Central memory CD8-positive, alpha-beta T cell (primary cell): ENCODE measurements around the gene CFAP45.
A peak's percentile ranks its signal among the peaks of the same experiment; 100 is the strongest.

Source experiments
- ATAC-seq: fragments of 150-1000 bp; cut with Tn5 transposase; replicated peaks from 2 replicates; pipeline ENCODE4 v1.10.0; 2022; ENCODE audit warnings: mild to moderate bottlenecking, moderate FRiP score, moderate number of reproducible peaks; ENCODE audit not compliant: poor library complexity, severe bottlenecking; ENCODE audit errors: extremely low read depth
- DNase-seq, 2 donors: peaks; one replicate each; pipeline ENCODE4 v3.0.0; 2021; ENCODE audit warnings: low spot score in 2 of 2
- H3K27ac Mint-ChIP-seq: one replicate; pipeline ENCODE4 v1.8.0; 2022; ENCODE audit warnings: low read depth, mild to moderate bottlenecking, moderate library complexity, mixed read lengths
- H3K27me3 Mint-ChIP-seq: one replicate; pipeline ENCODE4 v1.8.0; 2022; ENCODE audit warnings: mixed read lengths
- H3K36me3 Mint-ChIP-seq: one replicate; pipeline ENCODE4 v1.8.0; 2022; ENCODE audit warnings: mild to moderate bottlenecking, moderate library complexity, mixed read lengths; ENCODE audit not compliant: insufficient read depth
- H3K4me1 Mint-ChIP-seq: one replicate; pipeline ENCODE4 v1.8.0; 2022; ENCODE audit warnings: mixed read lengths
- H3K4me3 Mint-ChIP-seq: one replicate; pipeline ENCODE4 v1.8.0; 2022; ENCODE audit warnings: mild to moderate bottlenecking, moderate library complexity, mixed read lengths
- H3K9me3 Mint-ChIP-seq: one replicate; pipeline ENCODE4 v1.8.0; 2022; ENCODE audit warnings: mixed read lengths

CFAP45 gene

DNA sequence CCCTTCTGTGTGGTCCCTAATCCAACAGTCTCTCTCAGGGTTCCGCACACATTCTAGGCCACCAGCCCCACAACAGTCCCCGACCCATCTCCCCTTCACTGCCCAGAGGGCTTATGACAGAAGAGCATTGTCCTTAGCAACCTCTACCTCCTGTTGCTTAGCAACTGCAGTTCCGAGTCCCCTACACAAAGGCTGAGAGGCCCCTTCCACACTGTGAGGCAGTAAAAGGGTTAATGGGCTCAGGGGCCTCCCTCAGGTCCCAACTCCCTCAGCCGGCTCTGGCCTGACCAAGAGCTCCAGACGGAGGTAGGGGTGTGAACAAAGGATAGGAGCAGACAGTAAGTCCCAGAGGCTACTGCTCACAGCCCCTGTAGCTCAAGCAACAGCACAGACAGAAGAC, 41.2 kb upstream of the CFAP45 start:
- Mint-ChIP-seq H3K4me3 (no peak overlapping the region), H3K27me3 (peaks cover 50% of the 10 kb centered on the region), H3K9me3 (no peaks in the 10 kb centered on the region), H3K36me3 (peaks cover 2% of the 10 kb centered on the region), H3K27ac (no peak overlapping the region), H3K4me1 (peaks cover 16% of the 10 kb centered on the region)
- ATAC-seq, result no peak
- DNase-seq, result no peak

DNA sequence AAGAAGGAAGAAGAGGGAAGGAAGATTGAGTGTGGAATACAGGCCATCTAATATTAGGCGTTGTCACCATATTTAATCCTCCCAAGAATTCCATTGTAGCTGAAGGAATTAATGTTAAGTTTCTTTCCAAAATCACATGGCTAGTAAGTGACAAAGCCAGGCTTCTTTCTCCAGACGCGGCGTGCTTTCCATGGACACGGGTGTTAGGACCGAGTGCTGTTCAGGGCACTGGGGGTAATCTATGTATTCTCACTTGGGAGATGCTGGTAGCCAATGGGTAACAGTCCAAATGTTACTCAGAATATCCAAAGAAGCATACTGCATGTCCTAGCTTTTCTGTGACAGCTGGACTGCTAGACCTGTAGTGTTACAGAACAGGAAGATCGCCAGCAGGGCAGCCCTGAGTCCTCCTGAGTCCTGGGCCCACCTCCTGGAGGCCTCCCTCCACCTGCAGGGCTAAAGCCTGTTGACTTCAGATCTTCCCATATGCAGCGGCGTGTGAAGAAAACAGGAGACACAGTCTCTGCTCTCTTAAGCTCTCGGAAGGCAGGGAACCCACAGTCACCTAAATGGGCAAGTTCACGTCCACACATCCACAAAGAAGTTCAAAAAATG, 40.1 kb upstream of the CFAP45 start:
- H3K9me3 Mint-ChIP-seq, result no peaks in the 10 kb centered on the region
- DNase-seq (no peak), ATAC-seq (no peak)
- H3K4me1 Mint-ChIP-seq, result peaks cover 12% of the 10 kb centered on the region
- no peak overlapping the region for H3K4me3 Mint-ChIP-seq
- H3K27ac Mint-ChIP-seq, result no peak overlapping the region
- peaks cover 50% of the 10 kb centered on the region for H3K27me3 Mint-ChIP-seq
- H3K36me3 Mint-ChIP-seq, result peaks cover 2% of the 10 kb centered on the region

- peaks cover 7% of the 10 kb centered on the region for H3K4me1 Mint-ChIP-seq
- no peak for ATAC-seq
- no peak for DNase-seq
- H3K9me3 Mint-ChIP-seq, result no peaks in the 10 kb centered on the region
- H3K36me3 Mint-ChIP-seq, result peaks cover 2% of the 10 kb centered on the region
- H3K27me3 Mint-ChIP-seq, result peaks cover 45% of the 10 kb centered on the region
- no peak overlapping the region for H3K4me3 Mint-ChIP-seq
- H3K27ac Mint-ChIP-seq, result no peak overlapping the region
Observed at GRCh38 chr1:159939678-159940002, 39.7 kb upstream of the CFAP45 start.

DNA sequence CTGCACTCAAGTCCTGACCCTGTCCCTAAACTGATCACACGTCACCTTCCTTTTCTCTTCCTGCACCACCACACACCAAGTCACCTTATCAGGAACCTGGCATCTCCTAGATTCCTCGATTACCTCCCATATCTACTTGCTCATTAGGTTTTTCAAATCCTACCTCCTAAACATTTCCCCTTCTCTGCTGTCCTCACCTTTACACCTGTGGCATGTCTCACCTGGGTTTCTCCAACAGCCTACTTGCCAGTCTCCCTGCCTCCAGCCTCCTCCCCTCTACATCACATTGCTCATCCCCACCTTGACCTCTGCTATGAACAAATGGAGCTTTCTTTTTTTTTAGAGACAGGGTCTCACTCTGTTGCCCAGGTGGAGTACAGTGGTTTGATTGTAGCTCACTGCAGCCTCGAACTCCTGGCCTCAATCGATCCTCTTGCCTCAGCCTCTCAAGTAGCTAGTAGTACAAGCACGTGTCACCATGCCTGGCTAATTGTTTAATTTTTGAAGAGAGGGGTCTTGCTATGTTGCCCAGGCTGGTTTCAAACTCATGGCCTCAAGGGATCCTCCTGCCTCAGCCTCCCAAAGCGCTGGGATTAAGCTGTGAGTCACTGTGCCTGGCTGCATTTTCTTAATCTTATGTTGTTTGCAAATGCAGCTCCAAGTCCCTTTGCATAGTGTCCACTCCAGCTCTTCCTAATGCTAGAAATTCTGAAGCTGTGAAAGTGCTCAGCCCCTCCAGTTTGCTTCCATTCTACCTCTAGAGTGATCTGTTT, 39.1 kb upstream of the CFAP45 start:
- H3K27me3 Mint-ChIP-seq, result peaks cover 40% of the 10 kb centered on the region
- no peak overlapping the region for H3K27ac Mint-ChIP-seq
- no peak overlapping the region for H3K4me3 Mint-ChIP-seq
- H3K36me3 Mint-ChIP-seq, result peaks cover 2% of the 10 kb centered on the region
- no peak for DNase-seq
- no peak for ATAC-seq
- no peaks in the 10 kb centered on the region for H3K9me3 Mint-ChIP-seq
- H3K4me1 Mint-ChIP-seq, result peaks cover 6% of the 10 kb centered on the region

GRCh38 chr1:159938211-159938852, 38.4 kb upstream of the CFAP45 start:
- peaks cover 2% of the 10 kb centered on the region for H3K36me3 Mint-ChIP-seq
- peaks cover 6% of the 10 kb centered on the region for H3K4me1 Mint-ChIP-seq
- H3K9me3 Mint-ChIP-seq, result no peaks in the 10 kb centered on the region
- no peak overlapping the region for H3K27ac Mint-ChIP-seq
- ATAC-seq (no peak), DNase-seq (no peak)
- peaks cover 32% of the 10 kb centered on the region for H3K27me3 Mint-ChIP-seq
- H3K4me3 Mint-ChIP-seq, result no peak overlapping the region

GRCh38 chr1:159937054-159937750, 37.2 kb upstream of the CFAP45 start:
- Mint-ChIP-seq H3K4me3 (no peak overlapping the region), H3K9me3 (no peaks in the 10 kb centered on the region), H3K27me3 (peaks cover 21% of the 10 kb centered on the region), H3K27ac (no peak overlapping the region), H3K36me3 (peaks cover 2% of the 10 kb centered on the region), H3K4me1 (peaks cover 12% of the 10 kb centered on the region)
- no peak for ATAC-seq
- no peak for DNase-seq

DNA sequence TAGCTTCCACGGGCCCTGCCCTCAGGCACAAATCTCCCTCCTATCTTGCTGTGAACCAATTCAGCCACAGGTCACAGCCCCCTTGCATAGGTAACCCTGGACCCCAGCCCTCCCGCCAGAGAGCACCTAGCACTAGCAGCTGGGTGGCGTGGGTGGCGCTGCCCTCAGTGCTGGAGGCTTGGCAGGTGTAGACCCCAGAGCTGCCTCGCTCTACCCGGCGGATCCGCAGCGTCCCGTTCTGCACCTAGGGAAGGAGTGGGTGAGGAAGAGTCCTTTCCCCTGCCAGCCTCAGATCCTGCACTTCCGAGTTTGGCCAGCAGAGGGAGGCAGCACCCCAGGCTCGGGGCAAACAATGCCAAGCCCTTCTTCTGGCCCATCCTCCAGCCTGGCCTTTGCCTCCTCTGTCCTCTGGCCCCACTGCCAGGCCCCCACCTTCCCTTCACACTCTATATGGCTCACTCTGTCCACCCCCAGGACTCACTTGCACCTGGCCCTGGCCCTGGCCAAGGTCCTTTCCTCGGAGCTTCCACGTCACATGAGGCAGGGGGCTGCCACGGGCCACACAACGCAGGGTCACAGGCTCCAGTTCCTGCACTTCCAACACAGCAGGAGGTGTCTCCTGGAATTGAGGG, 36.4 kb upstream of the CFAP45 start:
- ATAC-seq, result peak; percentile 68
- Mint-ChIP-seq H3K4me3 (no peak overlapping the region), H3K9me3 (no peaks in the 10 kb centered on the region), H3K27me3 (peaks cover 17% of the 10 kb centered on the region), H3K4me1 (peaks cover 12% of the 10 kb centered on the region), H3K27ac (no peak overlapping the region), H3K36me3 (peaks cover 2% of the 10 kb centered on the region)
- peak; percentile 69 to 91 for DNase-seq

DNA sequence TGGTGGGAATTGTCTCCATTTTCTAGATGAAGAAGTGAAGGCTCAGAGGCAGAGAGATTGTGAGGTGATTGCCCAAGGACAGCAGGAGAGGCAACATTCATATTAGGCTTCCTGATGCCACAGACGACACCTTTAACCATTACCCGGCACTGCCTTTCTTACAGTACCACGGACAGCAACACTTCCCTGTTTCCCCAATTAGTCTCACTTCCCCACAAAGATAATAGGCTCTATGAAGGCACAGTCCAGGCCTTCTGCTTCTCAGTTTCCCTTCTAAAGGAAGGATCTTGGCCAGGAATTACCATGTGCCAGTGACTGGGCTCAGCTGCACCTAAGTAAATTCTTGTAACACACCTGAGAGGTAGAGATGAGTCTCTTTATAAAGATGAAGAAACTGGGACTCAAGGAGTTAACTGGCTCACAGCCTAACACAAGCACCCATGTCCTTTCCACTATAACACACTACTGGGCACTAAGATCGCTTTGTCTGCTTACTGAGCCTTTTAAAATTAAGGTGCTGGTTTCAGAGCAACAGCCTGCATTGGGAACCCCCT, 35.8 kb upstream of the CFAP45 start:
- ATAC-seq (no peak), DNase-seq (no peak)
- no peak overlapping the region for H3K27ac Mint-ChIP-seq
- peaks cover 16% of the 10 kb centered on the region for H3K27me3 Mint-ChIP-seq
- H3K9me3 Mint-ChIP-seq, result no peaks in the 10 kb centered on the region
- H3K36me3 Mint-ChIP-seq, result peaks cover 2% of the 10 kb centered on the region
- H3K4me1 Mint-ChIP-seq, result peaks cover 12% of the 10 kb centered on the region
- no peak overlapping the region for H3K4me3 Mint-ChIP-seq

DNA sequence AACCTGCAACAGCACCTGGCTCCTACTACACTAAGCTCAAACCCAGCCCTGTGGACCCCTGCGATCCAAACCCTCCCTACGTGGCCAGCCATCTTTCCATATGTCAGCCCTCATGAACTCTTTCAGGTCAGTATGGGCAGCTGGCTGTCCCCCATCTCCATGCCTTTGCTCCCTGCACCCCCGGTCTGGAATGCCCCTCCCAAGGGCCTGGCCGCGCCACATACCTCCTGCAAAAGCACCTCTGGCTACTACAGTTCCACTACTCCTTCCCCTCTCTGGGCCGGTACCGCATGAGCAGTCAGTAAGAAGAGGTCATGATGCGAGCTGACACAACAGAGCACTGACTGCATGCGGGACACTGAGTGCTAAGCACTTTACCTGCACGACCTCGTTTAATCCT, 35.3 kb upstream of the CFAP45 start:
- ATAC-seq (no peak), DNase-seq (no peak)
- H3K36me3 Mint-ChIP-seq, result peaks cover 2% of the 10 kb centered on the region
- no peaks in the 10 kb centered on the region for H3K9me3 Mint-ChIP-seq
- H3K4me1 Mint-ChIP-seq, result peaks cover 12% of the 10 kb centered on the region
- no peak overlapping the region for H3K27ac Mint-ChIP-seq
- peaks cover 11% of the 10 kb centered on the region for H3K27me3 Mint-ChIP-seq
- H3K4me3 Mint-ChIP-seq, result no peak overlapping the region

- H3K27me3 Mint-ChIP-seq, result peaks cover 7% of the 10 kb centered on the region
- peaks cover 2% of the 10 kb centered on the region for H3K36me3 Mint-ChIP-seq
- H3K9me3 Mint-ChIP-seq, result no peaks in the 10 kb centered on the region
- peaks cover 12% of the 10 kb centered on the region for H3K4me1 Mint-ChIP-seq
- ATAC-seq (no peak), DNase-seq (no peak)
- H3K4me3 Mint-ChIP-seq, result no peak overlapping the region
- no peak overlapping the region for H3K27ac Mint-ChIP-seq
Observed at GRCh38 chr1:159934136-159935039, 34.4 kb upstream of the CFAP45 start.

GRCh38 chr1:159933347-159933746, 33.4 kb upstream of the CFAP45 start:
- H3K27ac Mint-ChIP-seq, result no peak overlapping the region
- ATAC-seq, result no peak
- H3K36me3 Mint-ChIP-seq, result peaks cover 2% of the 10 kb centered on the region
- peaks cover 12% of the 10 kb centered on the region for H3K4me1 Mint-ChIP-seq
- no peak for DNase-seq
- peaks cover 7% of the 10 kb centered on the region for H3K27me3 Mint-ChIP-seq
- H3K4me3 Mint-ChIP-seq, result no peak overlapping the region
- no peaks in the 10 kb centered on the region for H3K9me3 Mint-ChIP-seq
